SK-N-SH (cell line): ENCODE measurements around the gene THADA. TPM values are rescaled to one million over a fixed set of nuclear protein-coding genes. Genes with fewer than 3 reads are reported as not detected.

Source experiments
- CTCF ChIA-PET: fragments of 300-600, 350-600 bp; formaldehyde crosslinking; extraction: SDS; loops from one replicate; lab custom pipeline; 2021; lab: Yijun Ruan, JAX
- POLR2A ChIA-PET: fragments of 350-600 bp; sonication (Branson Sonifier 250); formaldehyde crosslinking; extraction: SDS; loops from one replicate; lab custom pipeline; 2020; ENCODE audit warnings: antibody characterized with exemption, inconsistent platforms; lab: Yijun Ruan, JAX
- DNase-seq: peaks from one replicate; pipeline ENCODE4 v3.0.0; 2012
- H2AFZ ChIP-seq: fragments of 200-600 bp; sonication (generic); 2 replicates; pipeline ENCODE4 v1.8.1; 2016; ENCODE audit warnings: antibody characterized with exemption, mild to moderate bottlenecking, low read depth
- H3F3A ChIP-seq: fragments of 200-600 bp; sonication (generic); replicated peaks from 2 replicates; pipeline ENCODE3; 2016; ENCODE audit warnings: antibody characterized with exemption, mild to moderate bottlenecking; ENCODE audit not compliant: insufficient read depth
- H3K27ac ChIP-seq, 2 experiments: fragments of 200-500 bp in 1 of 2; fragments of 200-600 bp in 1 of 2; sonication (Bioruptor generic) in 1 of 2; sonication (generic), shearing (Covaris generic) in 1 of 2; 2 replicates each; pipeline versions ENCODE4 v1.5.1 to v1.6.1; 2014 to 2016; ENCODE audit warnings: low read depth in 2 of 2, inconsistent platforms in 1 of 2, low read length in 1 of 2, mild to moderate bottlenecking in 1 of 2, mixed read lengths in 1 of 2
- H3K27me3 ChIP-seq: fragments of 200-600 bp; sonication (generic), shearing (Covaris generic); 2 replicates; pipeline ENCODE4 v1.6.1; 2016; ENCODE audit warnings: mixed run types; ENCODE audit not compliant: insufficient read depth
- H3K36me3 ChIP-seq, 2 experiments: fragments of 200-500 bp in 1 of 2; fragments of 200-600 bp in 1 of 2; sonication (Bioruptor generic) in 1 of 2; sonication (generic) in 1 of 2; replicated peaks in 1 of 2; 2 replicates each; pipeline versions ENCODE3 to v1.5.1; 2014 to 2016; ENCODE audit warnings: low read length in 1 of 2, mild to moderate bottlenecking in 1 of 2; ENCODE audit not compliant: insufficient read depth in 2 of 2, control insufficient read depth in 1 of 2
- H3K4me1 ChIP-seq, 2 experiments: fragments of 200-500 bp in 1 of 2; fragments of 200-600 bp in 1 of 2; sonication (Bioruptor generic) in 1 of 2; sonication (generic), shearing (Covaris generic) in 1 of 2; 2 replicates each; pipeline versions ENCODE4 v1.5.1 to v1.6.1; 2014 to 2016; ENCODE audit warnings: low read depth in 1 of 2, low read length in 1 of 2, mixed run types in 1 of 2; ENCODE audit not compliant: insufficient read depth in 2 of 2, control insufficient read depth in 1 of 2
- H3K4me2 ChIP-seq: fragments of 200-600 bp; sonication (generic), shearing (Covaris generic); 2 replicates; pipeline ENCODE4 v1.6.1; 2017; ENCODE audit warnings: mixed run types
- H3K4me3 ChIP-seq, 2 experiments: fragments of 200-500 bp in 1 of 2; fragments of 200-600 bp in 1 of 2; sonication (Bioruptor generic) in 1 of 2; sonication (generic), shearing (Covaris generic) in 1 of 2; 2 replicates each; pipeline versions ENCODE4 v1.5.1 to v1.8.1; 2014 to 2016; ENCODE audit warnings: low read depth in 2 of 2, inconsistent platforms in 1 of 2, low read length in 1 of 2, mild to moderate bottlenecking in 1 of 2, mixed read lengths in 1 of 2, moderate library complexity in 1 of 2
- H3K79me2 ChIP-seq: fragments of 200-600 bp; sonication (generic); 2 replicates; pipeline ENCODE4 v1.8.1; 2017; ENCODE audit warnings: mild to moderate bottlenecking; ENCODE audit not compliant: insufficient read depth
- H3K9ac ChIP-seq: fragments of 200-600 bp; sonication (generic); 2 replicates; pipeline ENCODE4 v1.6.1; 2017; ENCODE audit warnings: mixed run types
- H3K9me2 ChIP-seq: fragments of 200-600 bp; sonication (generic); 2 replicates; pipeline ENCODE4 v1.6.1; 2017; ENCODE audit warnings: mixed run types
- H3K9me3 ChIP-seq: fragments of 200-600 bp; sonication (generic); 2 replicates; pipeline ENCODE4 v1.6.1; 2017; ENCODE audit warnings: mixed run types, mild to moderate bottlenecking, moderate library complexity
- H4K20me1 ChIP-seq: fragments of 200-600 bp; sonication (generic); 2 replicates; pipeline ENCODE4 v1.6.1; 2017; ENCODE audit warnings: mild to moderate bottlenecking, mixed run types; ENCODE audit not compliant: insufficient read depth
- ELF1 ChIP-seq: IDR thresholded peaks from 2 replicates; pipeline ENCODE4 v1.4.0; 2012
- EP300 ChIP-seq, 2 experiments: IDR thresholded peaks; 2 replicates each; pipeline versions ENCODE4 v1.4.0 to v1.6.1; 2012; ENCODE audit warnings: borderline replicate concordance in 1 of 2, low read depth in 1 of 2, low read length in 1 of 2
- FOXJ3 ChIP-seq: sonication (generic); formaldehyde crosslinking; IDR thresholded peaks from 2 replicates; pipeline ENCODE4 v1.5.1; 2020; ENCODE audit warnings: mild to moderate bottlenecking, missing genetic modification reagents
- GABPA ChIP-seq: IDR thresholded peaks from 2 replicates; pipeline ENCODE4 v1.4.0; 2012; ENCODE audit warnings: low read depth, mild to moderate bottlenecking
- GATA2 ChIP-seq: sonication (generic); formaldehyde crosslinking; IDR thresholded peaks from 2 replicates; pipeline ENCODE4 v1.5.0; 2020; ENCODE audit warnings: mild to moderate bottlenecking, missing genetic modification reagents
- MAX ChIP-seq: IDR thresholded peaks from 2 replicates; pipeline ENCODE4 v1.4.0; 2012; ENCODE audit warnings: low read depth
- MXI1 ChIP-seq: IDR thresholded peaks from 2 replicates; pipeline ENCODE4 v1.6.1; 2012; ENCODE audit warnings: mild to moderate bottlenecking, low read depth, low read length, improper control_type of control experiment
- NRF1 ChIP-seq: IDR thresholded peaks from 2 replicates; pipeline ENCODE4 v1.6.1; 2012; ENCODE audit warnings: low read depth, mild to moderate bottlenecking, low read length
- POLR2AphosphoS5 ChIP-seq: IDR thresholded peaks from 2 replicates; pipeline ENCODE4 v1.6.1; 2012; ENCODE audit warnings: low read depth, low read length
- RCOR1 ChIP-seq: fragments of 150-350 bp; IDR thresholded peaks from 2 replicates; pipeline ENCODE4 v1.6.1; 2017; ENCODE audit warnings: antibody characterized with exemption, low read length
- REST ChIP-seq: IDR thresholded peaks from 2 replicates; pipeline ENCODE4 v1.6.1; 2012; ENCODE audit warnings: mild to moderate bottlenecking, low read depth, low read length, moderate library complexity
- RXRA ChIP-seq: IDR thresholded peaks from 2 replicates; pipeline ENCODE4 v1.4.0; 2012; ENCODE audit warnings: low read depth, mild to moderate bottlenecking, borderline replicate concordance
- TEAD4 ChIP-seq: IDR thresholded peaks from 2 replicates; pipeline ENCODE4 v1.4.0; 2012; ENCODE audit warnings: mild to moderate bottlenecking, borderline replicate concordance; ENCODE audit not compliant: insufficient read depth
- USF1 ChIP-seq: IDR thresholded peaks from 2 replicates; pipeline ENCODE4 v1.4.0; 2012; ENCODE audit warnings: low read depth, borderline replicate concordance
- ZBTB33 ChIP-seq: IDR thresholded peaks from 2 replicates; pipeline ENCODE4 v1.4.0; 2012; ENCODE audit warnings: low read depth, borderline replicate concordance
- WGBS: methylation state at CpG from one replicate; pipeline ENCODE4 v1.1.6; 2017; ENCODE audit warnings: low lambda C conversion rate; 5-methylcytosine and 5-hydroxymethylcytosine counted together
- polyA plus RNA-seq, 3 experiments: library from polyadenylated mRNA; depleted of rRNA; stranded (reverse); fragments of >200 nt; gene quantifications; 2 replicates each; pipeline ENCODE4 v1.2.3, GENCODE V29; 2012

The THADA gene
- polyA plus RNA-seq, 1 of the 3 experiments (the other 2 are of a cell fraction), result 25.6 TPM

GRCh38 chr2:43460174-43460546 is 135.7 kb downstream of the THADA start:
- no peaks in the 10 kb centered on the region for H4K20me1 ChIP-seq
- H3K79me2 ChIP-seq, result no peaks in the 10 kb centered on the region
- WGBS, result 87% methylated on average over 1 of the region's 1 CpG
- TF ChIP-seq FOXJ3 (CRISPR knock-in tag), result no peak
- no peak for TF ChIP-seq REST
- TF ChIP-seq GATA2 (CRISPR knock-in tag), result no peak
- POLR2A ChIA-PET, result no interaction called here
- H3K4me3 ChIP-seq, result no peak overlapping the region
- H3K36me3 ChIP-seq, result no peaks in the 10 kb centered on the region
- peaks cover 7 to 38% of the 10 kb centered on the region in 2 experiments; a peak in 3 of 4 replicates for H3K4me1 ChIP-seq
- no peak overlapping the region for H3K27ac ChIP-seq
- no peaks in the 10 kb centered on the region for H3K9me2 ChIP-seq
- peaks cover 22% of the 10 kb centered on the region for H3F3A ChIP-seq
- H3K9me3 ChIP-seq, result no peaks in the 10 kb centered on the region
- H3K27me3 ChIP-seq, result no peaks in the 10 kb centered on the region
- no peak for DNase-seq
- H3K4me2 ChIP-seq, result no peak overlapping the region
- no peak overlapping the region for H2AFZ ChIP-seq
- no peak overlapping the region for H3K9ac ChIP-seq
- CTCF ChIA-PET, result interaction anchor here (1.1 to 1.8 kb wide), 3 partner anchors 14 to 82 kb away, joined by 3 to 4 read pairs (median 3); no protein-coding TSS in a partner anchor

GRCh38 chr2:43459446-43460173 is 136.2 kb downstream of the THADA start:
- H3K4me2 ChIP-seq, result no peak overlapping the region
- H3K79me2 ChIP-seq, result no peaks in the 10 kb centered on the region
- no peaks in the 10 kb centered on the region for H3K27me3 ChIP-seq
- ChIA-PET CTCF (interaction anchor here (1.1 to 1.8 kb wide), 4 partner anchors 14 to 82 kb away, joined by 3 to 9 read pairs (median 4); no protein-coding TSS in a partner anchor), POLR2A (no interaction called here)
- no peaks in the 10 kb centered on the region for H3K9me2 ChIP-seq
- H3K9me3 ChIP-seq, result no peaks in the 10 kb centered on the region
- no peaks in the 10 kb centered on the region for H3K36me3 ChIP-seq
- H3K4me1 ChIP-seq, result peaks cover 7 to 38% of the 10 kb centered on the region in 2 experiments; a peak in 3 of 4 replicates
- H3F3A ChIP-seq, result peaks cover 22% of the 10 kb centered on the region
- H3K27ac ChIP-seq, result peak overlapping the region in 1 of 2 experiments; percentile 51; a peak in 1 of 4 replicates
- no peak overlapping the region for H3K4me3 ChIP-seq
- no peak overlapping the region for H3K9ac ChIP-seq
- DNase-seq, result no peak
- 95% methylated on average over 1 of the region's 1 CpG for WGBS
- no peaks in the 10 kb centered on the region for H4K20me1 ChIP-seq
- no peak overlapping the region for H2AFZ ChIP-seq
- no peak for TF ChIP-seq GATA2 (CRISPR knock-in tag)
- no peak for TF ChIP-seq USF1
- no peak for TF ChIP-seq REST
- TF ChIP-seq POLR2AphosphoS5, result no peak
- no peak for TF ChIP-seq RXRA
- no peak for TF ChIP-seq ELF1
- TF ChIP-seq ZBTB33, result no peak
- TF ChIP-seq MXI1, result no peak
- TF ChIP-seq EP300 (IDR thresholded peaks at IDR 0.05; ENCODE audit: borderline replicate concordance in 1 of 2, low read depth in 1 of 2, low read length in 1 of 2), result no peak
- no peak for TF ChIP-seq NRF1
- TF ChIP-seq GABPA, result no peak
- TF ChIP-seq RCOR1, result no peak
- no peak for TF ChIP-seq MAX
- no peak for TF ChIP-seq TEAD4
